GM23338 (cell line): ENCODE data around the gene CAMK1. TPM values are rescaled to one million over a fixed set of nuclear protein-coding genes. Genes with fewer than 3 reads are reported as not detected.

Source experiments
- ATAC-seq: fragments of 200-7000 bp; cut with Tn5 transposase; 3 replicates; pipeline ENCODE4 v1.9.1; 2020
- DNase-seq: peaks from one replicate; pipeline ENCODE4 v3.0.0-alpha.2; 2015; ENCODE audit warnings: low spot score
- H2AFZ ChIP-seq: fragments of 200-600 bp; sonication (generic); 2 replicates; pipeline ENCODE4 v1.8.0; 2016; ENCODE audit warnings: antibody characterized with exemption, mild to moderate bottlenecking, moderate library complexity
- H3F3A ChIP-seq: fragments of 200-600 bp; sonication (generic); replicated peaks from 2 replicates; pipeline ENCODE4 v1.8.0; 2017; ENCODE audit warnings: antibody characterized with exemption, mixed run types, low read depth
- H3K27ac ChIP-seq: fragments of 200-600 bp; sonication (generic); 2 replicates; pipeline ENCODE4 v1.6.1; 2016; ENCODE audit warnings: low read depth
- H3K27me3 ChIP-seq: fragments of 200-600 bp; sonication (generic); 2 replicates; pipeline ENCODE4 v1.8.0; 2016; ENCODE audit warnings: mild to moderate bottlenecking, mixed run types, moderate library complexity; ENCODE audit not compliant: insufficient read depth
- H3K36me3 ChIP-seq: fragments of 200-600 bp; sonication (generic); 2 replicates; pipeline ENCODE4 v1.8.0; 2016; ENCODE audit warnings: mild to moderate bottlenecking; ENCODE audit not compliant: insufficient read depth
- H3K4me1 ChIP-seq: fragments of 200-600 bp; sonication (generic); 2 replicates; pipeline ENCODE4 v1.8.0; 2016; ENCODE audit warnings: mild to moderate bottlenecking, moderate library complexity; ENCODE audit not compliant: insufficient read depth
- H3K4me2 ChIP-seq: fragments of 200-600 bp; sonication (generic); 2 replicates; pipeline ENCODE4 v1.7.1; 2017; ENCODE audit warnings: mixed run types
- H3K4me3 ChIP-seq: fragments of 200-600 bp; sonication (generic); 2 replicates; pipeline ENCODE4 v1.6.1; 2016; ENCODE audit warnings: mixed run types
- H3K79me2 ChIP-seq: fragments of 200-600 bp; sonication (generic); replicated peaks from 2 replicates; pipeline ENCODE4 v1.8.0; 2017; ENCODE audit warnings: mild to moderate bottlenecking; ENCODE audit not compliant: insufficient read depth
- H3K9me2 ChIP-seq: fragments of 200-600 bp; sonication (generic); 2 replicates; pipeline ENCODE4 v1.8.0; 2017; ENCODE audit not compliant: insufficient read depth
- H4K20me1 ChIP-seq: fragments of 200-600 bp; sonication (generic); replicated peaks from 2 replicates; pipeline ENCODE4 v1.8.0; 2017; ENCODE audit warnings: mild to moderate bottlenecking; ENCODE audit not compliant: insufficient read depth
- H3K27ac Mint-ChIP-seq: 2 replicates; pipeline ENCODE4 v1.8.0; 2020; ENCODE audit warnings: inconsistent platforms, mild to moderate bottlenecking, moderate library complexity, mixed read lengths
- H3K27me3 Mint-ChIP-seq: 3 replicates; pipeline ENCODE4 v1.8.0; 2022; ENCODE audit warnings: low read depth, mild to moderate bottlenecking, moderate library complexity, mixed read lengths, inconsistent platforms; ENCODE audit not compliant: insufficient read depth, poor library complexity
- H3K36me3 Mint-ChIP-seq: 3 replicates; pipeline ENCODE4 v1.8.0; 2021; ENCODE audit warnings: low read depth, mild to moderate bottlenecking, inconsistent platforms, moderate library complexity, mixed read lengths
- H3K4me1 Mint-ChIP-seq: 3 replicates; pipeline ENCODE4 v1.8.0; 2020; ENCODE audit warnings: mild to moderate bottlenecking, inconsistent platforms, mixed read lengths
- H3K4me3 Mint-ChIP-seq: 3 replicates; pipeline ENCODE4 v1.8.0; 2021; ENCODE audit warnings: moderate library complexity, mild to moderate bottlenecking, inconsistent platforms, mixed read lengths
- H3K9me3 Mint-ChIP-seq: 3 replicates; pipeline ENCODE4 v1.8.0; 2020; ENCODE audit warnings: moderate library complexity, mild to moderate bottlenecking, inconsistent platforms, mixed read lengths
- CREB1 ChIP-seq: fragments of 250-450 bp; sonication (Bioruptor Pico); IDR thresholded peaks from 2 replicates; pipeline ENCODE4 v1.5.0; 2020; ENCODE audit warnings: low read depth, mild to moderate bottlenecking, moderate library complexity
- CTCF ChIP-seq, 2 experiments: fragments of 200-600 bp in 1 of 2; sonication (generic) in 1 of 2; conservative IDR thresholded peaks; 2 replicates each; pipeline versions ENCODE4 v1.5.1 to v1.6.1; 2016 to 2017; ENCODE audit warnings: antibody characterized with exemption in 2 of 2, low read depth in 2 of 2, mild to moderate bottlenecking in 2 of 2, moderate library complexity in 1 of 2
- ETS1 ChIP-seq: IDR thresholded peaks from 2 replicates; pipeline ENCODE4 v1.6.1; 2016; ENCODE audit warnings: antibody characterized with exemption
- EZH2 ChIP-seq: fragments of 200-600 bp; sonication (generic); IDR thresholded peaks from one replicate; pipeline ENCODE4 v1.8.0; 2017; ENCODE audit warnings: antibody characterized with exemption, mild to moderate bottlenecking, low read depth; ENCODE audit not compliant: unreplicated experiment
- EZH2phosphoT487 ChIP-seq: fragments of 200-600 bp; sonication (generic); IDR thresholded peaks from one replicate; pipeline ENCODE4 v1.8.1; 2018; ENCODE audit warnings: antibody characterized with exemption; ENCODE audit not compliant: unreplicated experiment
- JUNB ChIP-seq: IDR thresholded peaks from one replicate; pipeline ENCODE4 v1.6.1; 2016; ENCODE audit warnings: antibody characterized with exemption; ENCODE audit not compliant: unreplicated experiment
- NANOG ChIP-seq: IDR thresholded peaks from 2 replicates; pipeline ENCODE4 v1.6.1; 2016; ENCODE audit warnings: antibody characterized with exemption, borderline replicate concordance
- POLR2AphosphoS5 ChIP-seq: IDR thresholded peaks from 2 replicates; pipeline ENCODE4 v1.6.1; 2016; ENCODE audit warnings: antibody characterized with exemption, low read depth
- REST ChIP-seq: IDR thresholded peaks from one replicate; pipeline ENCODE4 v1.6.1; 2018; ENCODE audit warnings: antibody characterized with exemption; ENCODE audit not compliant: unreplicated experiment
- STAT1 ChIP-seq: IDR thresholded peaks from one replicate; pipeline ENCODE4 v1.6.1; 2016; ENCODE audit warnings: antibody characterized with exemption; ENCODE audit not compliant: unreplicated experiment
- ZNF114 ChIP-seq: fragments of 250-450 bp; sonication (Bioruptor Pico); IDR thresholded peaks from 2 replicates; pipeline ENCODE4 v1.5.0; 2020; ENCODE audit warnings: mild to moderate bottlenecking, moderate library complexity
- ZNF331 ChIP-seq: fragments of 250-450 bp; sonication (Bioruptor Pico); IDR thresholded peaks from 2 replicates; pipeline ENCODE4 v1.5.0; 2020; ENCODE audit warnings: low read depth, mild to moderate bottlenecking, moderate library complexity
- ZNF462 ChIP-seq: fragments of 250-450 bp; sonication (Bioruptor Pico); IDR thresholded peaks from 2 replicates; pipeline ENCODE4 v1.5.0; 2020; ENCODE audit warnings: mild to moderate bottlenecking, moderate library complexity
- polyA plus RNA-seq: library from polyadenylated mRNA; unstranded; fragments of >200 nt; fragmentation: Nextera tagmentation; extraction: Ambion mirVana; gene quantifications from 2 replicates; pipeline ENCODE4 v1.2.1, GENCODE V29; 2016
- total RNA-seq: library from RNA; depleted of rRNA; stranded (reverse); fragments of >200 nt; shearing (Covaris generic); gene quantifications from 2 replicates; pipeline ENCODE4 v1.2.3, GENCODE V29; 2014

CAMK1 gene
- total and polyA plus RNA-seq, 2 experiments from 2014 or later = 4.4 TPM

- Histone ChIP-seq H2AFZ (no peak overlapping the region), H4K20me1 (no peaks in the 10 kb centered on the region; the same call in 1 of the 2 replicates), H3K36me3 (no peaks in the 10 kb centered on the region), H3K9me2 (no peaks in the 10 kb centered on the region), H3K79me2 (no peaks in the 10 kb centered on the region), H3K27me3 (0 out of 2 replicates have a peak, but pooled peaks cover 2% of the 10 kb centered on the region), H3F3A (no peaks in the 10 kb centered on the region), H3K27ac (no peak overlapping the region), H3K4me3 (no peak overlapping the region), H3K4me1 (no peaks in the 10 kb centered on the region), H3K4me2 (no peak overlapping the region)
- no peak overlapping the region for H3K27ac Mint-ChIP-seq
- H3K4me3 Mint-ChIP-seq = no peak overlapping the region
- H3K36me3 Mint-ChIP-seq = peaks cover 21% of the 10 kb centered on the region
- peaks cover 14% of the 10 kb centered on the region for H3K27me3 Mint-ChIP-seq
- TF ChIP-seq REST = no peak
- TF ChIP-seq NANOG = no peak
- TF ChIP-seq POLR2AphosphoS5 = no peak
- TF ChIP-seq EZH2 = no peak
- TF ChIP-seq CREB1 = no peak
- TF ChIP-seq ZNF114 (CRISPR knock-in tag) = no peak
- TF ChIP-seq CTCF (conservative IDR thresholded peaks at IDR 0.05; ENCODE audit: low read depth in 2 of 2) = no peak
- no peak for TF ChIP-seq EZH2phosphoT487
- no peak for TF ChIP-seq JUNB
- no peak for TF ChIP-seq STAT1
- no peak for TF ChIP-seq ETS1
- TF ChIP-seq ZNF462 (CRISPR knock-in tag) = no peak
- TF ChIP-seq ZNF331 (CRISPR knock-in tag) = no peak
- DNase-seq (no peak), ATAC-seq (no peak)
- no peaks in the 10 kb centered on the region for H3K4me1 Mint-ChIP-seq
- no peaks in the 10 kb centered on the region for H3K9me3 Mint-ChIP-seq
Measured at GRCh38 chr3:9778143-9779074, 8.7 kb upstream of the CAMK1 start.
